CD4-positive, alpha-beta memory T cell (primary cell): ENCODE measurements around the gene MADD. TPM values are rescaled to one million over a fixed set of nuclear protein-coding genes. Genes with fewer than 3 reads are reported as not detected.

Experiments used
- CTCF ChIA-PET: fragments of 350-600 bp; sonication (Branson Sonifier 250); formaldehyde crosslinking; loops from one replicate; lab custom pipeline; 2021; ENCODE audit warnings: inconsistent platforms; ENCODE audit not compliant: partially characterized antibody; lab: Charles Lee
- POLR2A ChIA-PET: fragments of 350-600 bp; sonication (Branson Sonifier 250); formaldehyde crosslinking; loops from one replicate; lab custom pipeline; 2021; ENCODE audit not compliant: partially characterized antibody; lab: Charles Lee
- DNase-seq, 5 donors: peaks; one replicate each; pipeline versions ENCODE4 v3.0.0 to v3.0.0-alpha.2; 2020 to 2022; ENCODE audit warnings: mixed read lengths in 1 of 5
- H3K27ac ChIP-seq: one replicate; pipeline ENCODE4 v1.7.0; 2013; ENCODE audit warnings: low read depth, low read length
- H3K27me3 ChIP-seq: 2 replicates; pipeline ENCODE4 v1.7.0; 2013; ENCODE audit warnings: mild to moderate bottlenecking, low read length, moderate library complexity; ENCODE audit not compliant: insufficient read depth
- H3K36me3 ChIP-seq: 2 replicates; pipeline ENCODE4 v1.7.0; 2013; ENCODE audit warnings: mild to moderate bottlenecking, low read length, moderate library complexity; ENCODE audit not compliant: insufficient read depth
- H3K4me1 ChIP-seq: 2 replicates; pipeline ENCODE4 v1.7.0; 2013; ENCODE audit warnings: mild to moderate bottlenecking, low read length, moderate library complexity; ENCODE audit not compliant: insufficient read depth
- H3K4me3 ChIP-seq, 2 donors: one replicate each; pipeline ENCODE4 v1.7.0; 2013; ENCODE audit warnings: low read length in 2 of 2, mild to moderate bottlenecking in 1 of 2
- H3K9me3 ChIP-seq, 2 donors: one replicate each; pipeline ENCODE4 v1.7.0; 2013; ENCODE audit warnings: low read length in 2 of 2, control low read depth in 1 of 2; ENCODE audit not compliant: control insufficient read depth in 1 of 2
- H3K27ac Mint-ChIP-seq, 7 donors: one replicate each; pipeline ENCODE4 v1.8.0; 2020 to 2021; ENCODE audit warnings: mixed read lengths in 7 of 7, mild to moderate bottlenecking in 6 of 7, inconsistent platforms in 3 of 7, moderate library complexity in 3 of 7
- H3K27me3 Mint-ChIP-seq, 2 donors: one replicate each; pipeline ENCODE4 v1.8.0; 2020 to 2021; ENCODE audit warnings: mixed read lengths in 2 of 2
- H3K36me3 Mint-ChIP-seq, 2 donors: one replicate each; pipeline ENCODE4 v1.8.0; 2020 to 2021; ENCODE audit warnings: mixed read lengths in 2 of 2, inconsistent platforms in 1 of 2, mild to moderate bottlenecking in 1 of 2
- H3K4me1 Mint-ChIP-seq, 4 donors: one replicate each; pipeline ENCODE4 v1.8.0; 2020 to 2021; ENCODE audit warnings: mixed read lengths in 4 of 4, mild to moderate bottlenecking in 1 of 4
- H3K4me3 Mint-ChIP-seq, 8 donors: one replicate each; pipeline ENCODE4 v1.8.0; 2020 to 2021; ENCODE audit warnings: mixed read lengths in 8 of 8, mild to moderate bottlenecking in 7 of 8, moderate library complexity in 6 of 8, inconsistent platforms in 3 of 8
- H3K9me3 Mint-ChIP-seq, 8 donors: one replicate each; pipeline ENCODE4 v1.8.0; 2020 to 2021; ENCODE audit warnings: mixed read lengths in 8 of 8, mild to moderate bottlenecking in 5 of 8, inconsistent platforms in 3 of 8, moderate library complexity in 1 of 8
- intact Hi-C: fragments of 100-400 bp; cut with micrococcal nuclease; formaldehyde crosslinking; loops from one replicate; pipeline ENCODE4 v1.15.1; 2023
- polyA plus RNA-seq, 2 donors: library from polyadenylated mRNA; unstranded; fragments of 300-500 nt; fragmentation: Illumina TruSeq; gene quantifications; one replicate each; pipeline ENCODE4 v1.2.3, GENCODE V29; 2021
- total RNA-seq, 2 experiments: library from RNA; stranded (reverse); gene quantifications; one replicate each; pipeline ENCODE4 v1.2.3, GENCODE V29; 2021

The MADD gene
- total and polyA plus RNA-seq, 4 experiments from 2014 or later, result 19.3 to 119 (median 75.3) TPM

DNA sequence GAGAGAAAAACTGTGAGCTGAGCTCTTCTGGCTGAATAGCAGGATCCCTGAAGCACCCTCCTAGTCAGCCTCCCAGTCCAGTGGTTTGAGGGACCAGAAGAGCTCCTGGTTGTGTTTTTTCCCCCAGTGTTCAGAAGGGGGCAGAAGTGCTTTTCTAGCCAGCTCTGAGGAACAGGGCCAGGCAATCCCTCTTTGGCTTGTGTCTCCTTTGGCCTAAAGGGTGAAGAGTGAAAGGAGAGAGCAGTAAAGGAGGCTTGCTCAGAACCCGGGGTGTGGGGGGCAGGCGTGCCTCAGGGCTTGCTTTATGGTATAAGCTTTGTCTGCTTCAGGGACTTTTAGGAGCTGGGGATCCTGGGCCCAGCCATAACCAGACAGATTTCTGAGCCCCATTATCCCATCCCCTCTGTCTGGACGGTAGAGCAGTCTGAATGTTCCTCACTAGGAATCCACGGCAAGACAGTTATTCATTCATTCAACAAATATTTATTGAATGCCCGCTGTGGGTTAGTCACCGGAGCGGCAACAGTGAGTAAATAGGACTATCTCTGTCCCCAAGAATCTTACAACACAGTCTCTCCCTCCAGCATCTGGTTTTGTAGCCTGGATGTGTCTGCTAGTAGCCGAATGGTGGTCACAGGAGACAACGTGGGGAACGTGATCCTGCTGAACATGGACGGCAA is 35.8 kb upstream of the MADD start:
- CTCF ChIA-PET, result interaction anchor here (0.9 to 4.6 kb wide), 14 partner anchors 14 to 619 kb away, joined by 3 to 25 read pairs (median 6); partner anchors contain the start of genes ACP2 and DDB2

DNA sequence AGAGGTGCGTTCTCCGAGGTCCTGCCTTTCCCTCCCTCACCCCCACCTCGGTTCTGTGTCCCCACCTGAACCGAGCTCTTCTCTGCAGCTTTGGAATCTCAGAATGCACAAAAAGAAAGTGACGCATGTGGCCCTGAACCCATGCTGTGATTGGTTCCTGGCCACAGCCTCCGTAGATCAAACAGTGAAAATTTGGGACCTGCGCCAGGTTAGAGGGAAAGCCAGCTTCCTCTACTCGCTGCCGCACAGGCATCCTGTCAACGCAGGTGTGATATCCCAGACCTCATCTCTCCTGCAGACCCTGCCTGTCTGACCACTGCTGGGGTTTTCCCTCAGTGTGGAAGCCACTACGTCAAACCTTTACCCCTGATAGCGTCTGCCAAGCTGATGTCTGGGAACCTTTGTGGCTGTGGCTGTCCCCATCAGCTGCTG is 35.2 kb upstream of the MADD start:
- H3K4me3 ChIP-seq, result no peak overlapping the region
- peak overlapping the region; percentile 92 to 99 (median 97) for H3K27ac Mint-ChIP-seq

More for the DNA sequence above, 35.8 kb upstream of the MADD start:
- Mint-ChIP-seq H3K36me3 (peaks cover 14 to 35% of the 10 kb centered on the region in 2 donors), H3K27me3 (no peaks in the 10 kb centered on the region), H3K4me3 (peak overlapping the region; percentile 56 to 82 (median 70)), H3K9me3 (peaks cover 0 to 2% (median 0%) of the 10 kb centered on the region in 8 donors), H3K27ac (peak overlapping the region; percentile 92 to 99 (median 97)), H3K4me1 (peaks cover 7 to 32% (median 23%) of the 10 kb centered on the region in 4 donors)
- peaks cover 25% of the 10 kb centered on the region for H3K4me1 ChIP-seq
- H3K27ac ChIP-seq, result peak overlapping the region; percentile 75
- intact Hi-C loops, result loop anchor here (1.0 kb wide), 2 partner anchors 18 to 35 kb away; no protein-coding TSS in a partner anchor
- H3K9me3 ChIP-seq, result no peaks in the 10 kb centered on the region
- DNase-seq, result peak in 4 of 5 donors; percentile 11 to 61 (median 21)
- no peaks in the 10 kb centered on the region for H3K27me3 ChIP-seq
- POLR2A ChIA-PET, result interaction anchor here (0.9 to 7.8 kb wide), 6 partner anchors 14 to 178 kb away, joined by 3 to 61 read pairs (median 9); partner anchors contain the start of genes ACP2, DDB2 and MADD
- H3K4me3 ChIP-seq, result no peak overlapping the region
- H3K36me3 ChIP-seq, result peaks cover 5% of the 10 kb centered on the region

DNA sequence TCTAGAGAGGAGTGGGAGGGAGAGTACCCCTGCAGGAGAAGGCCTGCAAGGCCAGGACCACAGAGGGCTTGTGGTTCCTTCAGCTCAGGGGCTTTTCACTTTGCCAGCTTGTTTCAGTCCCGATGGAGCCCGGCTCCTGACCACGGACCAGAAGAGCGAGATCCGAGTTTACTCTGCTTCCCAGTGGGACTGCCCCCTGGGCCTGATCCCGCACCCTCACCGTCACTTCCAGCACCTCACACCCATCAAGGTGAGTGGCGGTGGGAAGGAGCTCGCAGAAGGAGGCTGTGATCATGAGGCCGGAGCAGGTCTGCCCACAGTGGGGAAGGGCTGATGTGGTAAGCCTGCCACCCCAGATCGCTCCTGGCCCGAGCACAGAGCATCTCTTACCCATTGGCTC is 34.8 kb upstream of the MADD start:
- Mint-ChIP-seq H3K4me1 (peaks cover 7 to 32% (median 23%) of the 10 kb centered on the region in 4 donors), H3K9me3 (peaks cover 0 to 2% (median 0%) of the 10 kb centered on the region in 8 donors), H3K27ac (peak overlapping the region; percentile 92 to 99 (median 97)), H3K36me3 (peaks cover 16 to 40% of the 10 kb centered on the region in 2 donors), H3K4me3 (peak overlapping the region in 6 of 8 donors; percentile 65 to 82 (median 70)), H3K27me3 (no peaks in the 10 kb centered on the region)
- ChIA-PET POLR2A (interaction anchor here (0.6 to 7.8 kb wide), 7 partner anchors 13 to 1114 kb away, joined by 3 to 61 read pairs (median 4); partner anchors contain the start of genes ACP2, DDB2 and MADD), CTCF (interaction anchor here (0.7 to 4.6 kb wide), 12 partner anchors 10 to 431 kb away, joined by 3 to 25 read pairs (median 8); partner anchors contain the start of genes ACP2, DDB2 and MADD)
- Histone ChIP-seq H3K36me3 (peaks cover 16% of the 10 kb centered on the region), H3K9me3 (no peaks in the 10 kb centered on the region), H3K4me3 (no peak overlapping the region), H3K27me3 (no peaks in the 10 kb centered on the region), H3K27ac (peak overlapping the region; percentile 88), H3K4me1 (peaks cover 25% of the 10 kb centered on the region)
- intact Hi-C loops, result no loop called here
- DNase-seq, result no peak

More for the DNA sequence above, 35.2 kb upstream of the MADD start:
- Mint-ChIP-seq H3K4me3 (peak overlapping the region; percentile 56 to 82 (median 70)), H3K36me3 (peaks cover 13 to 36% of the 10 kb centered on the region in 2 donors), H3K9me3 (peaks cover 0 to 2% (median 0%) of the 10 kb centered on the region in 8 donors), H3K27me3 (no peaks in the 10 kb centered on the region), H3K4me1 (peaks cover 7 to 32% (median 23%) of the 10 kb centered on the region in 4 donors)
- POLR2A ChIA-PET, result interaction anchor here (1.3 to 7.8 kb wide), 6 partner anchors 14 to 177 kb away, joined by 4 to 61 read pairs (median 9); partner anchors contain the start of genes ACP2, DDB2 and MADD
- H3K4me1 ChIP-seq, result peaks cover 25% of the 10 kb centered on the region
- DNase-seq, result peak; percentile 73 to 97 (median 80)
- H3K36me3 ChIP-seq, result peaks cover 11% of the 10 kb centered on the region
- peak overlapping the region; percentile 88 for H3K27ac ChIP-seq
- CTCF ChIA-PET, result interaction anchor here (0.7 to 4.6 kb wide), 10 partner anchors 11 to 430 kb away, joined by 3 to 25 read pairs (median 8); partner anchors contain the start of genes ACP2 and DDB2
- no peaks in the 10 kb centered on the region for H3K9me3 ChIP-seq
- intact Hi-C loops, result loop anchor here (1.0 kb wide), 2 partner anchors 18 to 35 kb away; no protein-coding TSS in a partner anchor
- no peaks in the 10 kb centered on the region for H3K27me3 ChIP-seq

DNA sequence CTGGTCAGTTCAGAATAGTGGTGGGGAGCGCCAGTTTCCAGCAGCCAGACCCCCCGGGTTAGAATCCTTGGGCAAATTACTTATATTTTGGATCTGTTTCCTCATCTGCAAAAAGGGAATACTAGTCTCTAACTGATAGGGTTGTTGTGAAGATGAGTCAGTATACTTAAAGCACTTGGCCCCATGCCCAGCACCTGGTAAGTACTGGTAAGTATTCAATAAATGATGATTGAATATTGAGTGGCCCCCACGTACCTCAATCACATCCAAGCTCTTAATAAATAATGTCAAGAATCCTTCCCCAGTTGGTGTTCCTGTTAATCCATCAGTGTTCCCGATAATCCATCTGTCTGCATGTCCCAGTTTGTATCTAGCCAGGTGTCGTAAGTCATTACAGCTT is 33.5 kb upstream of the MADD start:
- peak overlapping the region; percentile 2 to 94 (median 76) for H3K27ac Mint-ChIP-seq
- Histone ChIP-seq H3K36me3 (peaks cover 19% of the 10 kb centered on the region), H3K27ac (peak overlapping the region; percentile 88), H3K27me3 (no peaks in the 10 kb centered on the region), H3K4me1 (peaks cover 25% of the 10 kb centered on the region), H3K4me3 (no peak overlapping the region), H3K9me3 (no peaks in the 10 kb centered on the region)
- ChIA-PET POLR2A (interaction anchor here (0.6 to 7.8 kb wide), 4 partner anchors 12 to 64 kb away, joined by 3 to 61 read pairs (median 24); partner anchors contain the start of genes ACP2 and DDB2), CTCF (interaction anchor here (0.6 to 4.6 kb wide), 5 partner anchors 11 to 399 kb away, joined by 3 to 20 read pairs (median 7); partner anchors contain the start of genes ACP2 and DDB2)
- H3K4me3 Mint-ChIP-seq, result peak overlapping the region in 1 of 8 donors; percentile 59
- no peaks in the 10 kb centered on the region for H3K27me3 Mint-ChIP-seq
- DNase-seq, result no peak
- H3K36me3 Mint-ChIP-seq, result peaks cover 18 to 44% of the 10 kb centered on the region in 2 donors
- peaks cover 9 to 32% (median 23%) of the 10 kb centered on the region in 4 donors for H3K4me1 Mint-ChIP-seq
- H3K9me3 Mint-ChIP-seq, result peaks cover 0 to 2% (median 0%) of the 10 kb centered on the region in 8 donors
- intact Hi-C loops, result no loop called here

DNA sequence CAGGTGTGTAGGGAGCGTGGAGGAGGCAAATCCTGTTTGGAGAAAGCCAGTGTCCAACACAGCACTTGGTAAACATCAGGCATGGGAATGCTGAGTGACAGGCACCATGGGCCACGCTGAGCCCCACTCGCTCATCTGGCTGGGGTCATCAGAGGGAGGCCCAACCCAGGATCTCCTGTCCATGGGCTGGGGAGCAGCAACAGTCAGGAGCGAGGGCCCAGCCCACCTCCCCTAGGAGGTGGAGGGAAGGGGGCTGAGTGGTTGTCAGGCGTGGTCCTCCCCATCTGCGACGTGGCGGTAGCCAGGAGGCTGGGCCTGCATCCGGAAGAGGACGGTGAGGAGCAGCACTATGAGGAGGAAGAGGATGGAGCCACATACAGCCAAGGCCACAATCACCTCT is 30.1 kb upstream of the MADD start:
- H3K27ac ChIP-seq, result no peak overlapping the region
- no peaks in the 10 kb centered on the region for H3K27me3 ChIP-seq
- Mint-ChIP-seq H3K4me1 (peaks cover 5 to 25% (median 13%) of the 10 kb centered on the region in 4 donors), H3K27ac (peak overlapping the region in 2 of 7 donors; percentile 17 to 47), H3K9me3 (no peaks in the 10 kb centered on the region), H3K27me3 (no peaks in the 10 kb centered on the region), H3K4me3 (no peak overlapping the region), H3K36me3 (peaks cover 35 to 71% of the 10 kb centered on the region in 2 donors)
- peaks cover 44% of the 10 kb centered on the region for H3K36me3 ChIP-seq
- no peak overlapping the region for H3K4me3 ChIP-seq
- peaks cover 16% of the 10 kb centered on the region for H3K4me1 ChIP-seq
- POLR2A ChIA-PET, result interaction anchor here (1.2 to 7.8 kb wide), 2 partner anchors 8 to 19 kb away, joined by 4 to 43 read pairs; partner anchors contain the start of gene ACP2
- no peak for DNase-seq
- intact Hi-C loops, result no loop called here
- no peaks in the 10 kb centered on the region for H3K9me3 ChIP-seq
- CTCF ChIA-PET, result interaction anchor here (0.7 to 1.1 kb wide), 2 partner anchors 27 to 215 kb away, joined by 3 read pairs; no protein-coding TSS in a partner anchor

DNA sequence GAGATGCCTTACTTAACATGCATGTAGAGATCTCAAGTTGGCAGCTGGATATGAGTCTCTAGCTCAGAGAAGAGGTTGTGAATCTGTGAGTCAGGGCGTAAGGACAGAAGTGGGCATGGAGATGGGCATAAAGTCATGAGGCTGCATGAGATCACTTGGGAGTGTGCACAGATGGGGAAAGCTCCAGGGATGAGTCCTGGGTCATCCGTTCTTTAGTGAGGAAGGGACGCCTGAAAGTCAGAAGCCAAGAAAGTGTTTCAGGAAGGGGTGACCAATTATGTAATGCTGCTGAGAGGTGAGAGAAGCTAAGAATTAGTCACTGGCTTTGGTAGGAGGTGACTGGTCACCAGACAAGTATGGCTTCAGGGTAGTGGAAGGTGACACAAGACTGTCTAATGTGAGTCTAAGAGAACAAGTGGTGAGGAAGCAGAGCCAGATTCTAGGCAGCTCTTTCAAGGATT is 28.1 kb upstream of the MADD start:
- no peak overlapping the region for H3K27ac ChIP-seq
- Mint-ChIP-seq H3K4me1 (peaks cover 4 to 10% (median 5%) of the 10 kb centered on the region in 4 donors), H3K27ac (peak overlapping the region in 5 of 7 donors; percentile 3 to 81 (median 41)), H3K36me3 (peaks cover 34 to 82% of the 10 kb centered on the region in 2 donors), H3K4me3 (no peak overlapping the region), H3K9me3 (no peaks in the 10 kb centered on the region), H3K27me3 (no peaks in the 10 kb centered on the region)
- no peak overlapping the region for H3K4me3 ChIP-seq
- H3K27me3 ChIP-seq, result no peaks in the 10 kb centered on the region
- ChIA-PET POLR2A (interaction anchor here (0.6 to 1.5 kb wide), 3 partner anchors 20 to 508 kb away, joined by 3 to 7 read pairs (median 3); no protein-coding TSS in a partner anchor), CTCF (interaction anchor here (1.1 to 1.6 kb wide), 3 partner anchors 17 to 132 kb away, joined by 3 to 9 read pairs (median 3); no protein-coding TSS in a partner anchor)
- no peak for DNase-seq
- H3K9me3 ChIP-seq, result no peaks in the 10 kb centered on the region
- peaks cover 57% of the 10 kb centered on the region for H3K36me3 ChIP-seq
- H3K4me1 ChIP-seq, result no peaks in the 10 kb centered on the region
- intact Hi-C loops, result no loop called here
